GM12874 (cell line): ENCODE data around the gene CACNA2D1.

Source experiments
- CTCF ChIP-seq: IDR thresholded peaks from 2 replicates; pipeline ENCODE4 v1.5.1; 2011; ENCODE audit warnings: low read depth, mild to moderate bottlenecking, control low read depth, low read length, moderate library complexity; ENCODE audit not compliant: insufficient read depth

Gene CACNA2D1

GRCh38 chr7:82131215-82131614 lies 312.4 kb downstream of the CACNA2D1 start:
- no peak for TF ChIP-seq CTCF

GRCh38 chr7:82129091-82129490 lies 314.5 kb downstream of the CACNA2D1 start:
- TF ChIP-seq CTCF, result no peak

GRCh38 chr7:82128546-82128945 lies 315.0 kb downstream of the CACNA2D1 start:
- TF ChIP-seq CTCF, result no peak

GRCh38 chr7:82126576-82126975 lies 317.0 kb downstream of the CACNA2D1 start:
- no peak for TF ChIP-seq CTCF

- TF ChIP-seq CTCF, result no peak
Observed at GRCh38 chr7:82124445-82124844, 319.1 kb downstream of the CACNA2D1 start.

- no peak for TF ChIP-seq CTCF
Observed at GRCh38 chr7:82122275-82122674, 321.3 kb downstream of the CACNA2D1 start.

GRCh38 chr7:82114237-82114636 lies 329.3 kb downstream of the CACNA2D1 start:
- TF ChIP-seq CTCF, result no peak
